NCI-H2227 (cell line): ENCODE data around the gene LHFPL3.
"Not testable (repeated sequence)": the region's sequence is repeated elsewhere in the genome, so short reads cannot be mapped to it uniquely, and the experiment has no call there.

Experiments used
- DNase-seq: peaks from one replicate; lab custom pipeline; 2025; ENCODE audit not compliant: unreplicated experiment; lab: John Stamatoyannopoulos, UW

Gene LHFPL3

GRCh38 chr7:104677587-104677986 is 349.2 kb downstream of the LHFPL3 start:
- DNase-seq: no peak

GRCh38 chr7:104679085-104679484 is 350.7 kb downstream of the LHFPL3 start:
- no peak for DNase-seq

GRCh38 chr7:104686286-104686685 is 357.9 kb downstream of the LHFPL3 start:
- DNase-seq: no peak

- DNase-seq: no peak
These were observed 366.3 kb downstream of the LHFPL3 start for GRCh38 chr7:104694710-104695109.

GRCh38 chr7:104695563-104695962 is 367.2 kb downstream of the LHFPL3 start:
- DNase-seq: no peak

GRCh38 chr7:104700336-104700735 is 371.9 kb downstream of the LHFPL3 start:
- no peak for DNase-seq

- DNase-seq: not testable (repeated sequence)
These were observed 392.6 kb downstream of the LHFPL3 start for GRCh38 chr7:104721027-104721426.

GRCh38 chr7:104723001-104723400 is 394.6 kb downstream of the LHFPL3 start:
- no peak for DNase-seq

- no peak for DNase-seq
These were observed 430.1 kb downstream of the LHFPL3 start for GRCh38 chr7:104758504-104758903.

GRCh38 chr7:104761892-104762291 is 433.5 kb downstream of the LHFPL3 start:
- no peak for DNase-seq

- no peak for DNase-seq
These were observed 438.7 kb downstream of the LHFPL3 start for GRCh38 chr7:104767113-104767512.

- no peak for DNase-seq
These were observed 439.6 kb downstream of the LHFPL3 start for GRCh38 chr7:104767826-104768536.

GRCh38 chr7:104772405-104773345 is 444.3 kb downstream of the LHFPL3 start:
- no peak for DNase-seq

- DNase-seq: no peak
These were observed 445.4 kb downstream of the LHFPL3 start for GRCh38 chr7:104773796-104774195.

- DNase-seq: no peak
These were observed 447.1 kb downstream of the LHFPL3 start for GRCh38 chr7:104775531-104775930.

- DNase-seq: no peak
These were observed 448.9 kb downstream of the LHFPL3 start for GRCh38 chr7:104777301-104777800.

- DNase-seq: no peak
These were observed 451.5 kb downstream of the LHFPL3 start for GRCh38 chr7:104779888-104780287.

GRCh38 chr7:104784686-104785085 is 456.3 kb downstream of the LHFPL3 start:
- no peak for DNase-seq

GRCh38 chr7:104789780-104790179 is 461.4 kb downstream of the LHFPL3 start:
- no peak for DNase-seq

- no peak for DNase-seq
These were observed 462.0 kb downstream of the LHFPL3 start for GRCh38 chr7:104790440-104790839.

GRCh38 chr7:104791080-104791479 is 462.7 kb downstream of the LHFPL3 start:
- DNase-seq: no peak

GRCh38 chr7:104793066-104793465 is 464.7 kb downstream of the LHFPL3 start:
- DNase-seq: no peak
